COLO829 (cell line): ENCODE measurements around the gene RPGRIP1L.
A peak's percentile ranks its signal among the peaks of the same experiment; 100 is the strongest.
"Not testable (repeated sequence)": the region's sequence is repeated elsewhere in the genome, so short reads cannot be mapped to it uniquely, and the experiment has no call there.

ENCODE experiments used
- DNase-seq: peaks from one replicate; pipeline ENCODE4 v3.0.0; 2012; ENCODE audit warnings: low spot score

The RPGRIP1L gene

GRCh38 chr16:53712065-53712464 is 8.4 kb upstream of the RPGRIP1L start:
- no peak for DNase-seq

GRCh38 chr16:53711390-53711789 is 7.7 kb upstream of the RPGRIP1L start:
- DNase-seq = no peak

- DNase-seq = no peak
These were observed 4.8 kb upstream of the RPGRIP1L start for GRCh38 chr16:53708490-53708889.

- DNase-seq = no peak
These were observed 4.0 kb upstream of the RPGRIP1L start for GRCh38 chr16:53707671-53708070.

- no peak for DNase-seq
These were observed 770 bp upstream of the RPGRIP1L start for GRCh38 chr16:53704445-53704813.

- DNase-seq = not testable (repeated sequence)
These were observed 5.4 kb downstream of the RPGRIP1L start for GRCh38 chr16:53698271-53698670.

- no peak for DNase-seq
These were observed 8.6 kb downstream of the RPGRIP1L start for GRCh38 chr16:53695070-53695469.

GRCh38 chr16:53693320-53693719 is 10.3 kb downstream of the RPGRIP1L start:
- no peak for DNase-seq

GRCh38 chr16:53692146-53692545 is 11.5 kb downstream of the RPGRIP1L start:
- no peak for DNase-seq

GRCh38 chr16:53690771-53691170 is 12.9 kb downstream of the RPGRIP1L start:
- no peak for DNase-seq

- DNase-seq = no peak
These were observed 14.0 kb downstream of the RPGRIP1L start for GRCh38 chr16:53689636-53690035.

- no peak for DNase-seq
These were observed 16.9 kb downstream of the RPGRIP1L start for GRCh38 chr16:53686710-53687109.

- not testable (repeated sequence) for DNase-seq
These were observed 18.3 kb downstream of the RPGRIP1L start for GRCh38 chr16:53685334-53685733.

- no peak for DNase-seq
These were observed 22.3 kb downstream of the RPGRIP1L start for GRCh38 chr16:53681354-53681753.

GRCh38 chr16:53680756-53681155 is 22.9 kb downstream of the RPGRIP1L start:
- no peak for DNase-seq

GRCh38 chr16:53678756-53679343 is 24.8 kb downstream of the RPGRIP1L start:
- DNase-seq = peak; percentile 0

- no peak for DNase-seq
These were observed 25.5 kb downstream of the RPGRIP1L start for GRCh38 chr16:53678155-53678554.

- DNase-seq = no peak
These were observed 30.5 kb downstream of the RPGRIP1L start for GRCh38 chr16:53673189-53673588.

GRCh38 chr16:53672461-53672860 is 31.2 kb downstream of the RPGRIP1L start:
- no peak for DNase-seq

- DNase-seq = no peak
These were observed 34.8 kb downstream of the RPGRIP1L start for GRCh38 chr16:53668869-53669268.

- DNase-seq = no peak
These were observed 36.8 kb downstream of the RPGRIP1L start for GRCh38 chr16:53666786-53667415.

GRCh38 chr16:53664724-53665345 is 38.8 kb downstream of the RPGRIP1L start:
- DNase-seq = no peak

- no peak for DNase-seq
These were observed 41.6 kb downstream of the RPGRIP1L start for GRCh38 chr16:53662072-53662471.

- no peak for DNase-seq
These were observed 48.7 kb downstream of the RPGRIP1L start for GRCh38 chr16:53654946-53655345.
